ENCODE results near the gene KCNQ2.

Gene KCNQ2

GRCh38 chr20:63469713-63470101 lies 2.7 kb downstream of the KCNQ2 start:
- no peak for DNase-seq

- DNase-seq, result no peak
Observed at GRCh38 chr20:63469019-63469712, 3.3 kb downstream of the KCNQ2 start.

GRCh38 chr20:63468421-63468820 lies 4.0 kb downstream of the KCNQ2 start:
- DNase-seq, result no peak

GRCh38 chr20:63467294-63468083 lies 5.0 kb downstream of the KCNQ2 start:
- DNase-seq, result no peak

- DNase-seq, result no peak
Observed at GRCh38 chr20:63466861-63467260, 5.6 kb downstream of the KCNQ2 start.

GRCh38 chr20:63466250-63466825 lies 6.1 kb downstream of the KCNQ2 start:
- no peak for DNase-seq

- DNase-seq, result no peak
Observed at GRCh38 chr20:63465380-63466249, 6.8 kb downstream of the KCNQ2 start.

GRCh38 chr20:63464289-63464635 lies 8.2 kb downstream of the KCNQ2 start:
- DNase-seq, result no peak

- no peak for DNase-seq
Observed at GRCh38 chr20:63463400-63464288, 8.8 kb downstream of the KCNQ2 start.

- DNase-seq, result no peak
Observed at GRCh38 chr20:63462244-63462643, 10.2 kb downstream of the KCNQ2 start.

- DNase-seq, result no peak
Observed at GRCh38 chr20:63461104-63461763, 11.2 kb downstream of the KCNQ2 start.

- no peak for DNase-seq
Observed at GRCh38 chr20:63459070-63459380, 13.4 kb downstream of the KCNQ2 start.

GRCh38 chr20:63458170-63459069 lies 14.0 kb downstream of the KCNQ2 start:
- DNase-seq, result no peak

- DNase-seq, result peak; percentile 62
Observed at GRCh38 chr20:63457737-63458136, 14.7 kb downstream of the KCNQ2 start.

GRCh38 chr20:63456429-63457284 lies 15.8 kb downstream of the KCNQ2 start:
- DNase-seq, result no peak

- DNase-seq, result no peak
Observed at GRCh38 chr20:63455568-63455859, 16.9 kb downstream of the KCNQ2 start.

GRCh38 chr20:63454731-63455567 lies 17.5 kb downstream of the KCNQ2 start:
- peak; percentile 44 for DNase-seq

- DNase-seq, result no peak
Observed at GRCh38 chr20:63452821-63453523, 19.5 kb downstream of the KCNQ2 start.
